Measurements from ENCODE around the gene PLAGL2. TPM values are rescaled to one million over a fixed set of nuclear protein-coding genes. Genes with fewer than 3 reads are reported as not detected.

Gene PLAGL2
- total and polyA plus RNA-seq, 9 of the 15 experiments (the other 6 are each of a cell fraction or from before 2014, with no cell fraction given): 3.1 to 24.3 (median 6.4) TPM

- TF ChIP-seq, protein P1, sequence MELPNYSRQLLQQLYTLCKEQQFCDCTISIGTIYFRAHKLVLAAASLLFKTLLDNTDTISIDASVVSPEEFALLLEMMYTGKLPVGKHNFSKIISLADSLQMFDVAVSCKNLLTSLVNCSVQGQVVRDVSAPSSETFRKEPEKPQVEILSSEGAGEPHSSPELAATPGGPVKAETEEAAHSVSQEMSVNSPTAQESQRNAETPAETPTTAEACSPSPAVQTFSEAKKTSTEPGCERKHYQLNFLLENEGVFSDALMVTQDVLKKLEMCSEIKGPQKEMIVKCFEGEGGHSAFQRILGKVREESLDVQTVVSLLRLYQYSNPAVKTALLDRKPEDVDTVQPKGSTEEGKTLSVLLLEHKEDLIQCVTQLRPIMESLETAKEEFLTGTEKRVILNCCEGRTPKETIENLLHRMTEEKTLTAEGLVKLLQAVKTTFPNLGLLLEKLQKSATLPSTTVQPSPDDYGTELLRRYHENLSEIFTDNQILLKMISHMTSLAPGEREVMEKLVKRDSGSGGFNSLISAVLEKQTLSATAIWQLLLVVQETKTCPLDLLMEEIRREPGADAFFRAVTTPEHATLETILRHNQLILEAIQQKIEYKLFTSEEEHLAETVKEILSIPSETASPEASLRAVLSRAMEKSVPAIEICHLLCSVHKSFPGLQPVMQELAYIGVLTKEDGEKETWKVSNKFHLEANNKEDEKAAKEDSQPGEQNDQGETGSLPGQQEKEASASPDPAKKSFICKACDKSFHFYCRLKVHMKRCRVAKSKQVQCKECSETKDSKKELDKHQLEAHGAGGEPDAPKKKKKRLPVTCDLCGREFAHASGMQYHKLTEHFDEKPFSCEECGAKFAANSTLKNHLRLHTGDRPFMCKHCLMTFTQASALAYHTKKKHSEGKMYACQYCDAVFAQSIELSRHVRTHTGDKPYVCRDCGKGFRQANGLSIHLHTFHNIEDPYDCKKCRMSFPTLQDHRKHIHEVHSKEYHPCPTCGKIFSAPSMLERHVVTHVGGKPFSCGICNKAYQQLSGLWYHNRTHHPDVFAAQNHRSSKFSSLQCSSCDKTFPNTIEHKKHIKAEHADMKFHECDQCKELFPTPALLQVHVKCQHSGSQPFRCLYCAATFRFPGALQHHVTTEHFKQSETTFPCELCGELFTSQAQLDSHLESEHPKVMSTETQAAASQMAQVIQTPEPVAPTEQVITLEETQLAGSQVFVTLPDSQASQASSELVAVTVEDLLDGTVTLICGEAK (IDR thresholded peaks at IDR 0.05): 0 out of 2 replicates have a peak, but pooled peaks have one; percentile 16
- TF ChIP-seq, protein P1 (CRISPR knock-in tag; IDR thresholded peaks at IDR 0.05): no peak
- TF ChIP-seq SRSF3 (IDR thresholded peaks at IDR 0.05; ENCODE audit: insufficient read depth, low read length) (0 out of 2 replicates have a peak, but pooled peaks have one; percentile 57), CBFA2T2 (conservative IDR thresholded peaks at IDR 0.05) (peak; percentile 76), ZBTB7A (IDR thresholded peaks at IDR 0.05; ENCODE audit: borderline replicate concordance, control insufficient read depth, low read depth, low read length) (peak; percentile 97), MTA2 (IDR thresholded peaks at IDR 0.05; ENCODE audit: low read depth) (peak; percentile 45; the same call in 1 of the 2 replicates), SMARCA4 (IDR thresholded peaks at IDR 0.05) (peak; percentile 51; the same call in 1 of the 2 replicates), CHD1 (IDR thresholded peaks at IDR 0.05; ENCODE audit: low read length) (peak; percentile 81), KAT7 (CRISPR knock-in tag; IDR thresholded peaks at IDR 0.05; ENCODE audit: borderline replicate concordance) (peak; percentile 67; the same call in 1 of the 2 replicates), ETV5 (CRISPR knock-in tag; IDR thresholded peaks at IDR 0.05; ENCODE audit: low read depth) (0 out of 2 replicates have a peak, but pooled peaks have one; percentile 32), HDAC1 (IDR thresholded peaks at IDR 0.05) (0 out of 4 replicates have a peak, but pooled peaks of 1 of the 2 experiments have one; percentile 16), NKRF (IDR thresholded peaks at IDR 0.05; ENCODE audit: borderline replicate concordance) (peak; percentile 36; the same call in 1 of the 2 replicates), ARID1B (IDR thresholded peaks at IDR 0.05) (peak; percentile 84), NR3C1 (CRISPR knock-in tag; IDR thresholded peaks at IDR 0.05) (0 out of 2 replicates have a peak, but pooled peaks have one; percentile 24)
- TF ChIP-seq, protein P2, sequence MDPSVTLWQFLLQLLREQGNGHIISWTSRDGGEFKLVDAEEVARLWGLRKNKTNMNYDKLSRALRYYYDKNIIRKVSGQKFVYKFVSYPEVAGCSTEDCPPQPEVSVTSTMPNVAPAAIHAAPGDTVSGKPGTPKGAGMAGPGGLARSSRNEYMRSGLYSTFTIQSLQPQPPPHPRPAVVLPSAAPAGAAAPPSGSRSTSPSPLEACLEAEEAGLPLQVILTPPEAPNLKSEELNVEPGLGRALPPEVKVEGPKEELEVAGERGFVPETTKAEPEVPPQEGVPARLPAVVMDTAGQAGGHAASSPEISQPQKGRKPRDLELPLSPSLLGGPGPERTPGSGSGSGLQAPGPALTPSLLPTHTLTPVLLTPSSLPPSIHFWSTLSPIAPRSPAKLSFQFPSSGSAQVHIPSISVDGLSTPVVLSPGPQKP (CRISPR knock-in tag; IDR thresholded peaks at IDR 0.05): no peak; the same call in 1 of the 2 replicates
These were observed 550 bp downstream of the PLAGL2 start (continued) for GRCh38 chr20:32206760-32207625.
